Keratinocyte (primary cell): ENCODE measurements around the gene PTGDR. TPM values are rescaled to one million over a fixed set of nuclear protein-coding genes. Genes with fewer than 3 reads are reported as not detected.

Experiments
- DNase-seq: peaks from one replicate; pipeline ENCODE4 v3.0.0-alpha.2; 2011; ENCODE audit warnings: low read depth, missing footprints, low spot score
- FAIRE-seq: peaks from 2 replicates; lab custom pipeline; 2011; peaks lifted over from hg19 to GRCh38; lab: Jason Lieb, UNC
- H2AFZ ChIP-seq: 2 replicates; pipeline ENCODE4 v1.6.0; 2012; ENCODE audit warnings: low read length, control low read depth, inconsistent platforms; ENCODE audit not compliant: control insufficient read depth
- H3K27ac ChIP-seq: 2 replicates; pipeline ENCODE4 v1.5.1; 2011; ENCODE audit warnings: low read length; ENCODE audit not compliant: control insufficient read depth, insufficient read depth
- H3K27me3 ChIP-seq: 3 replicates; pipeline ENCODE4 v1.6.0; 2011; ENCODE audit warnings: low read length; ENCODE audit not compliant: control insufficient read depth, insufficient read depth; ENCODE audit errors: extremely low read depth
- H3K36me3 ChIP-seq, 2 experiments: 2 replicates in 1 of 2; 3 replicates in 1 of 2; pipeline ENCODE4 v1.5.1; 2011; ENCODE audit warnings: low read length in 2 of 2, mild to moderate bottlenecking in 1 of 2; ENCODE audit not compliant: control insufficient read depth in 2 of 2, insufficient read depth in 2 of 2; ENCODE audit errors: extremely low read depth in 1 of 2
- H3K4me1 ChIP-seq: 3 replicates; pipeline ENCODE4 v1.5.1; 2011; ENCODE audit warnings: low read length; ENCODE audit not compliant: control insufficient read depth, insufficient read depth; ENCODE audit errors: extremely low read depth
- H3K4me2 ChIP-seq: 3 replicates; pipeline ENCODE4 v1.6.0; 2011; ENCODE audit warnings: low read depth, low read length; ENCODE audit not compliant: control insufficient read depth, insufficient read depth; ENCODE audit errors: extremely low read depth
- H3K4me3 ChIP-seq, 3 experiments: fragments of 200-600 bp in 1 of 3; sonication (generic) in 1 of 3; 2 replicates in 2 of 3; 3 replicates in 1 of 3; pipeline ENCODE4 v1.5.1; 2011 to 2016; ENCODE audit warnings: low read length in 3 of 3, mild to moderate bottlenecking in 3 of 3, control low read depth in 2 of 3, inconsistent platforms in 1 of 3, low read depth in 1 of 3, mixed read lengths in 1 of 3, mixed run types in 1 of 3, moderate library complexity in 1 of 3; ENCODE audit not compliant: control insufficient read depth in 2 of 3, insufficient read depth in 2 of 3; ENCODE audit errors: extremely low read depth in 1 of 3
- H3K79me2 ChIP-seq: 2 replicates; pipeline ENCODE4 v1.6.0; 2012; ENCODE audit warnings: low read length; ENCODE audit not compliant: control insufficient read depth, insufficient read depth
- H3K9ac ChIP-seq: 3 replicates; pipeline ENCODE4 v1.6.0; 2011; ENCODE audit warnings: low read length; ENCODE audit not compliant: control insufficient read depth, insufficient read depth; ENCODE audit errors: extremely low read depth
- H3K9me1 ChIP-seq: 3 replicates; pipeline ENCODE4 v1.6.0; 2011; ENCODE audit warnings: low read length; ENCODE audit not compliant: control insufficient read depth, insufficient read depth; ENCODE audit errors: extremely low read depth
- H3K9me3 ChIP-seq: 2 replicates; pipeline ENCODE4 v1.5.1; 2012; ENCODE audit warnings: low read depth, low read length; ENCODE audit not compliant: control insufficient read depth
- H4K20me1 ChIP-seq: 3 replicates; pipeline ENCODE4 v1.6.0; 2011; ENCODE audit warnings: low read length; ENCODE audit not compliant: control insufficient read depth, insufficient read depth; ENCODE audit errors: extremely low read depth
- EZH2 ChIP-seq: IDR thresholded peaks from one replicate; pipeline ENCODE4 v1.6.1; 2012; ENCODE audit warnings: inconsistent platforms, mild to moderate bottlenecking, low read length, moderate library complexity
- dilution Hi-C: fragments of 300-500 bp; cut with MboI; formaldehyde crosslinking; loops from one replicate; pipeline ENCODE4 v1.7.0; 2020; ENCODE audit warnings: low sequenced_read_pairs; ENCODE audit not compliant: extremely low pct_ligation_motif_present
- polyA plus RNA-seq, 5 experiments: library from polyadenylated mRNA; depleted of rRNA in 3 of 5; stranded (reverse) in 3 of 5; stranded (forward) in 1 of 5; unstranded in 1 of 5; fragments of >200 nt; gene quantifications; 1 replicate in 1 of 5; 2 replicates in 3 of 5; 3 replicates in 1 of 5; pipeline versions ENCODE4 v1.2.1 to v1.2.3, GENCODE V29; 2011 to 2012; ENCODE audit warnings: missing spikeins in 2 of 5, low read depth in 1 of 5, low replicate concordance in 1 of 5
- TF ChIP-seq, protein P1 (sequence below), 3 experiments: IDR thresholded peaks in 1 of 3; conservative IDR thresholded peaks in 1 of 3; optimal IDR thresholded peaks in 1 of 3; 2 replicates in 2 of 3; 3 replicates in 1 of 3; pipeline versions ENCODE3 to v1.5.1; 2011; ENCODE audit warnings: low read length in 3 of 3, mild to moderate bottlenecking in 3 of 3, moderate library complexity in 2 of 3, control low read depth in 1 of 3, inconsistent platforms in 1 of 3; ENCODE audit not compliant: insufficient read depth in 2 of 3; ENCODE audit errors: extremely low read depth in 1 of 3

PTGDR gene
- polyA plus RNA-seq, 1 donor (not counting 4 experiments of a cell fraction or from before 2014, with no cell fraction given): not detected

DNA sequence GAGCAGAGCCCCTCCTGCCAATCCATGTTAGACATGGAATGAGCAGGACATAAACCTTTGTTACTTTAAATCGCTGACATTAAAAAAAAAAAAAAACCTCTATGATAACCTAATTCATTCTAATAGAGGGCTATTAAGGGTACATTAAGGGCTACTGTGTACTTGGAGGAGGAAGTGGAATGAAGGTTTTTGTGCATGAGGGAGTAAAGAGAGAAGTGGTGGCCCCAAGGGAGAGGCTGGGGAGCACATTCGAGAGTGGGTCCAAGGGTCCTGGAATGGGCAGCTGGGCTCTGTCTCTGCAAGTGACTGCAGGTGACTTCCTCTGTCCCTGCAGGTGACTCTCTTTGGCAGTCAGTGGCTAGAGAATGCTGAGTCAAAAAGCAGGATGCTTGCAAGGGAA, 32.1 kb upstream of the PTGDR start:
- Histone ChIP-seq H3K4me3 (no peak overlapping the region), H3K27me3 (peaks cover 20% of the 10 kb centered on the region), H3K4me2 (no peak overlapping the region), H3K36me3 (no peaks in the 10 kb centered on the region), H3K9me1 (no peaks in the 10 kb centered on the region), H3K79me2 (no peaks in the 10 kb centered on the region), H3K9me3 (no peaks in the 10 kb centered on the region), H4K20me1 (no peaks in the 10 kb centered on the region), H2AFZ (no peak overlapping the region), H3K4me1 (no peaks in the 10 kb centered on the region), H3K9ac (no peak overlapping the region), H3K27ac (no peak overlapping the region)
- DNase-seq (no peak), FAIRE-seq (no peak)
- TF ChIP-seq EZH2: no peak
- TF ChIP-seq, protein P1, sequence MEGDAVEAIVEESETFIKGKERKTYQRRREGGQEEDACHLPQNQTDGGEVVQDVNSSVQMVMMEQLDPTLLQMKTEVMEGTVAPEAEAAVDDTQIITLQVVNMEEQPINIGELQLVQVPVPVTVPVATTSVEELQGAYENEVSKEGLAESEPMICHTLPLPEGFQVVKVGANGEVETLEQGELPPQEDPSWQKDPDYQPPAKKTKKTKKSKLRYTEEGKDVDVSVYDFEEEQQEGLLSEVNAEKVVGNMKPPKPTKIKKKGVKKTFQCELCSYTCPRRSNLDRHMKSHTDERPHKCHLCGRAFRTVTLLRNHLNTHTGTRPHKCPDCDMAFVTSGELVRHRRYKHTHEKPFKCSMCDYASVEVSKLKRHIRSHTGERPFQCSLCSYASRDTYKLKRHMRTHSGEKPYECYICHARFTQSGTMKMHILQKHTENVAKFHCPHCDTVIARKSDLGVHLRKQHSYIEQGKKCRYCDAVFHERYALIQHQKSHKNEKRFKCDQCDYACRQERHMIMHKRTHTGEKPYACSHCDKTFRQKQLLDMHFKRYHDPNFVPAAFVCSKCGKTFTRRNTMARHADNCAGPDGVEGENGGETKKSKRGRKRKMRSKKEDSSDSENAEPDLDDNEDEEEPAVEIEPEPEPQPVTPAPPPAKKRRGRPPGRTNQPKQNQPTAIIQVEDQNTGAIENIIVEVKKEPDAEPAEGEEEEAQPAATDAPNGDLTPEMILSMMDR (optimal IDR thresholded peaks at IDR 0.05 in 1 of 3, IDR thresholded peaks at IDR 0.05 in 1 of 3, conservative IDR thresholded peaks at IDR 0.05 in 1 of 3; ENCODE audit: extremely low read depth in 1 of 3, insufficient read depth in 2 of 3, low read length in 3 of 3): no peak
- dilution Hi-C loops: no loop called here

DNA sequence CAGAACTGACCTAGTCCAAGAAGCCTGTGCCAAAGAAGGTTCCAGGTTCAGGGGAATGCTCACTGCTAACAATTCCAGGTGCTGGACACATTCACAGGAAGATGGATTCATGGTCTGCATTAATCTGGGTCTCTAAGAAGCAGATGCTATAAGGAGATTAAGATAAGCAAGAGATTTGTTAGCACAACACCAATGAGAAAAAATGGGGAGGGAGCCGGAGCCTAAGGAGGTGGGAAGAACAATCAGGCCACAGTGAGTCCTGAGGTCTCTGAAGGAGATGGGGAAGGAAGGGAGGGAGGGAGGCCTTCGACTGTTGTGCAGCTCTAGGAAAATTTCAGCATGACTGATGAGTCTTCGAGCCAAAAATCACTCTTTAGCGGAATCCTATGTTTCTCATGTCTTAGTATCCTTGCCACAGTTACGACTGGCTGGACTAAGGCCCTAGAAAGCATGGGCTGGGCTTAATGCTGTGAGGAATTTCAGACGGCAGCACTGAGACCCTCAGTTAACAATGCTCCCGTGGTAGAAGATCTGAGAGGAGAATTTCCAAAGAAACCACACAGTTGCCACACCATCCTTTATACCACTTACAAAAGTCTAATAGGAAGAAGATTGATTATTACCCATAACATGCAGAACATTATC, 31.5 kb upstream of the PTGDR start:
- H3K27me3 ChIP-seq: peaks cover 20% of the 10 kb centered on the region
- FAIRE-seq (no peak), DNase-seq (no peak)
- H3K36me3 ChIP-seq: no peaks in the 10 kb centered on the region
- no peak overlapping the region for H2AFZ ChIP-seq
- no peak overlapping the region for H3K4me2 ChIP-seq
- no peak overlapping the region for H3K9ac ChIP-seq
- H4K20me1 ChIP-seq: no peaks in the 10 kb centered on the region
- no peaks in the 10 kb centered on the region for H3K9me1 ChIP-seq
- dilution Hi-C loops: no loop called here
- no peak for TF ChIP-seq EZH2
- TF ChIP-seq, protein P1 (optimal IDR thresholded peaks at IDR 0.05 in 1 of 3, IDR thresholded peaks at IDR 0.05 in 1 of 3, conservative IDR thresholded peaks at IDR 0.05 in 1 of 3; ENCODE audit: extremely low read depth in 1 of 3, insufficient read depth in 2 of 3, low read length in 3 of 3): no peak
- no peak overlapping the region for H3K27ac ChIP-seq
- no peak overlapping the region for H3K4me3 ChIP-seq
- H3K79me2 ChIP-seq: no peaks in the 10 kb centered on the region
- H3K9me3 ChIP-seq: no peaks in the 10 kb centered on the region
- no peaks in the 10 kb centered on the region for H3K4me1 ChIP-seq
